Measurements from ENCODE around the gene STRAP.
"Not testable (repeated sequence)": the region's sequence is repeated elsewhere in the genome, so short reads cannot be mapped to it uniquely, and the experiment has no call there.

STRAP gene

GRCh38 chr12:15928870-15929571 lies 46.8 kb downstream of the STRAP start:
- no peak for FAIRE-seq

- FAIRE-seq, result no peak
Measured at GRCh38 chr12:15931590-15932053, 49.4 kb downstream of the STRAP start.

GRCh38 chr12:15932327-15932726 lies 50.1 kb downstream of the STRAP start:
- no peak for FAIRE-seq

- no peak for FAIRE-seq
Measured at GRCh38 chr12:15932971-15933370, 50.8 kb downstream of the STRAP start.

GRCh38 chr12:15933751-15934150 lies 51.6 kb downstream of the STRAP start:
- no peak for FAIRE-seq

- no peak for FAIRE-seq
Measured at GRCh38 chr12:15936751-15937150, 54.6 kb downstream of the STRAP start.

GRCh38 chr12:15937902-15938301 lies 55.7 kb downstream of the STRAP start:
- FAIRE-seq, result no peak

GRCh38 chr12:15939111-15939510 lies 56.9 kb downstream of the STRAP start:
- no peak for FAIRE-seq

- no peak for FAIRE-seq
Measured at GRCh38 chr12:15942475-15942874, 60.3 kb downstream of the STRAP start.

- FAIRE-seq, result not testable (repeated sequence)
Measured at GRCh38 chr12:15943519-15943918, 61.3 kb downstream of the STRAP start.

GRCh38 chr12:15948461-15948860 lies 66.3 kb downstream of the STRAP start:
- not testable (repeated sequence) for FAIRE-seq
